GM18909 (cell line): ENCODE results near the gene GRIA1.
"Not testable (repeated sequence)": the region's sequence is repeated elsewhere in the genome, so short reads cannot be mapped to it uniquely, and the experiment has no call there.

Source experiments
- ATAC-seq: cut with Tn5 transposase; IDR thresholded peaks from one replicate; pipeline ENCODE4 v1.9.1; 2021; ENCODE audit warnings: mild to moderate bottlenecking; ENCODE audit not compliant: unreplicated experiment, poor library complexity

Gene GRIA1

GRCh38 chr5:153704110-153704509 is 213.6 kb downstream of the GRIA1 start:
- ATAC-seq = no peak

- ATAC-seq = no peak
Observed at GRCh38 chr5:153707626-153708025, 217.2 kb downstream of the GRIA1 start.

GRCh38 chr5:153711755-153712154 is 221.3 kb downstream of the GRIA1 start:
- no peak for ATAC-seq

- ATAC-seq = no peak
Observed at GRCh38 chr5:153712946-153713345, 222.5 kb downstream of the GRIA1 start.

GRCh38 chr5:153713943-153714342 is 223.5 kb downstream of the GRIA1 start:
- ATAC-seq = no peak

- no peak for ATAC-seq
Observed at GRCh38 chr5:153714798-153715197, 224.3 kb downstream of the GRIA1 start.

GRCh38 chr5:153717287-153717686 is 226.8 kb downstream of the GRIA1 start:
- no peak for ATAC-seq

- no peak for ATAC-seq
Observed at GRCh38 chr5:153718713-153719112, 228.2 kb downstream of the GRIA1 start.

GRCh38 chr5:153719324-153719723 is 228.9 kb downstream of the GRIA1 start:
- no peak for ATAC-seq

GRCh38 chr5:153723022-153723610 is 232.6 kb downstream of the GRIA1 start:
- ATAC-seq = not testable (repeated sequence)

- ATAC-seq = no peak
Observed at GRCh38 chr5:153742060-153742459, 251.6 kb downstream of the GRIA1 start.

GRCh38 chr5:153744751-153745150 is 254.3 kb downstream of the GRIA1 start:
- no peak for ATAC-seq

- no peak for ATAC-seq
Observed at GRCh38 chr5:153745778-153746395, 255.4 kb downstream of the GRIA1 start.

GRCh38 chr5:153746440-153746839 is 256.0 kb downstream of the GRIA1 start:
- ATAC-seq = no peak

GRCh38 chr5:153748823-153749222 is 258.4 kb downstream of the GRIA1 start:
- no peak for ATAC-seq

GRCh38 chr5:153749960-153750359 is 259.5 kb downstream of the GRIA1 start:
- ATAC-seq = no peak

GRCh38 chr5:153751251-153751650 is 260.8 kb downstream of the GRIA1 start:
- ATAC-seq = no peak

- ATAC-seq = no peak
Observed at GRCh38 chr5:153752890-153753289, 262.4 kb downstream of the GRIA1 start.

- ATAC-seq = no peak
Observed at GRCh38 chr5:153753645-153754432, 263.4 kb downstream of the GRIA1 start.

GRCh38 chr5:153755913-153756500 is 265.5 kb downstream of the GRIA1 start:
- no peak for ATAC-seq

GRCh38 chr5:153756540-153756939 is 266.1 kb downstream of the GRIA1 start:
- ATAC-seq = no peak
